ENCODE measurements around the gene ZW10. TPM values are rescaled to one million over a fixed set of nuclear protein-coding genes. Genes with fewer than 3 reads are reported as not detected.

The ZW10 gene
- polyA plus RNA-seq, 3 donors = 3.3 to 13.1 (median 10.2) TPM

- H3K27ac Mint-ChIP-seq = peak overlapping the region in 1 of 7 donors; percentile 65
- H3K36me3 Mint-ChIP-seq = no peaks in the 10 kb centered on the region
- Histone ChIP-seq H2AFZ (ENCODE audit: insufficient read depth, low read depth, low read length, poor library complexity, severe bottlenecking) (no peak overlapping the region), H3K4me2 (replicated peaks; ENCODE audit: extremely low read depth, low read length, poor library complexity, severe bottlenecking) (no peak overlapping the region), H3K79me2 (ENCODE audit: insufficient read depth, low read length) (no peaks in the 10 kb centered on the region), H3K4me3 (replicated peaks in 1 of 3; ENCODE audit: low read depth in 2 of 3, low read length in 3 of 3) (no peak overlapping the region), H3K9me3 (replicated peaks in 1 of 2; ENCODE audit: control insufficient read depth in 1 of 2, insufficient read depth in 1 of 2, low read length in 2 of 2) (no peaks in the 10 kb centered on the region), H3K36me3 (replicated peaks in 1 of 2; ENCODE audit: control insufficient read depth in 1 of 2, insufficient read depth in 2 of 2, low read length in 2 of 2) (no peaks in the 10 kb centered on the region), H3K4me1 (ENCODE audit: control insufficient read depth in 1 of 2, insufficient read depth in 2 of 2, low read length in 2 of 2) (no peaks in the 10 kb centered on the region), H3K27ac (ENCODE audit: low read depth in 1 of 2, low read length in 2 of 2) (no peak overlapping the region), H4K20me1 (ENCODE audit: insufficient read depth, low read length) (no peaks in the 10 kb centered on the region), H3K9ac (ENCODE audit: insufficient read depth, low read length, poor library complexity, severe bottlenecking) (no peak overlapping the region), H3K27me3 (ENCODE audit: control insufficient read depth in 2 of 2, insufficient read depth in 2 of 2, low read length in 2 of 2) (no peaks in the 10 kb centered on the region)
- no peaks in the 10 kb centered on the region for H3K4me1 Mint-ChIP-seq
- no peak overlapping the region for H3K4me3 Mint-ChIP-seq
- 87% methylated on average over 14 of the region's 19 CpGs for WGBS (ENCODE audit: insufficient coverage)
- no peaks in the 10 kb centered on the region for H3K9me3 Mint-ChIP-seq
- H3K27me3 Mint-ChIP-seq (ENCODE audit: low read depth in 3 of 3) = peaks cover 0 to 2% (median 0%) of the 10 kb centered on the region in 3 donors
- TF ChIP-seq CTCF (IDR thresholded peaks at IDR 0.05) = no peak
- intact Hi-C loops (cut with micrococcal nuclease) = no loop called here
- no peak for DNase-seq
Measured at GRCh38 chr11:113689768-113690618, 83.5 kb downstream of the ZW10 start.

GRCh38 chr11:113685654-113686359 is 87.7 kb downstream of the ZW10 start:
- H3K4me1 Mint-ChIP-seq = no peaks in the 10 kb centered on the region
- Histone ChIP-seq H3K9me3 (replicated peaks in 1 of 2; ENCODE audit: control insufficient read depth in 1 of 2, insufficient read depth in 1 of 2, low read length in 2 of 2) (no peaks in the 10 kb centered on the region), H2AFZ (ENCODE audit: insufficient read depth, low read depth, low read length, poor library complexity, severe bottlenecking) (no peak overlapping the region), H4K20me1 (ENCODE audit: insufficient read depth, low read length) (no peaks in the 10 kb centered on the region), H3K27ac (ENCODE audit: low read depth in 1 of 2, low read length in 2 of 2) (no peak overlapping the region), H3K4me3 (replicated peaks in 1 of 3; ENCODE audit: low read depth in 2 of 3, low read length in 3 of 3) (no peak overlapping the region), H3K9ac (ENCODE audit: insufficient read depth, low read length, poor library complexity, severe bottlenecking) (no peak overlapping the region), H3K4me2 (replicated peaks; ENCODE audit: extremely low read depth, low read length, poor library complexity, severe bottlenecking) (no peak overlapping the region), H3K79me2 (ENCODE audit: insufficient read depth, low read length) (no peaks in the 10 kb centered on the region), H3K36me3 (replicated peaks in 1 of 2; ENCODE audit: control insufficient read depth in 1 of 2, insufficient read depth in 2 of 2, low read length in 2 of 2) (no peaks in the 10 kb centered on the region), H3K4me1 (ENCODE audit: control insufficient read depth in 1 of 2, insufficient read depth in 2 of 2, low read length in 2 of 2) (no peaks in the 10 kb centered on the region), H3K27me3 (ENCODE audit: control insufficient read depth in 2 of 2, insufficient read depth in 2 of 2, low read length in 2 of 2) (no peaks in the 10 kb centered on the region)
- no CpG with 5 or more reads among the region's 2 CpGs for WGBS (ENCODE audit: insufficient coverage)
- no peaks in the 10 kb centered on the region for H3K9me3 Mint-ChIP-seq
- no peak overlapping the region for H3K27ac Mint-ChIP-seq
- no peak for TF ChIP-seq CTCF (IDR thresholded peaks at IDR 0.05)
- H3K36me3 Mint-ChIP-seq = no peaks in the 10 kb centered on the region
- H3K27me3 Mint-ChIP-seq (ENCODE audit: low read depth in 3 of 3) = peaks cover 0 to 5% (median 0%) of the 10 kb centered on the region in 3 donors
- intact Hi-C loops (cut with micrococcal nuclease) = no loop called here
- H3K4me3 Mint-ChIP-seq = no peak overlapping the region
- no peak for DNase-seq

All from CD14-positive monocyte (primary cell).